Thyroid gland (tissue), 4 donors: ENCODE results near the gene DYRK1A. TPM values are rescaled to one million over a fixed set of nuclear protein-coding genes. Genes with fewer than 3 reads are reported as not detected.
"Not testable (repeated sequence)": the region's sequence is repeated elsewhere in the genome, so short reads cannot be mapped to it uniquely, and the experiment has no call there.

Experiments used
- DNase-seq, 2 donors: peaks; one replicate each; pipeline ENCODE4 v3.0.0-alpha.2; 2019
- H3K27ac ChIP-seq, 3 donors: fragments of 200-600 bp; sonication (generic); 1 replicate in 2 of 3; 2 replicates in 1 of 3; pipeline ENCODE4 v1.5.1; 2016 to 2019; ENCODE audit warnings: mild to moderate bottlenecking in 1 of 3, moderate library complexity in 1 of 3
- H3K27me3 ChIP-seq: fragments of 200-600 bp; sonication (generic); one replicate; pipeline ENCODE4 v1.5.1; 2019
- H3K36me3 ChIP-seq, 2 donors: fragments of 200-600 bp; sonication (generic); one replicate each; pipeline ENCODE4 v1.5.1; 2016 to 2019
- H3K4me1 ChIP-seq, 2 donors: fragments of 200-600 bp; sonication (generic); one replicate each; pipeline ENCODE4 v1.5.1; 2017 to 2019
- H3K4me3 ChIP-seq, 3 donors: fragments of 200-600 bp; sonication (generic); replicated peaks in 1 of 3; 1 replicate in 2 of 3; 2 replicates in 1 of 3; pipeline ENCODE4 v1.5.1; 2016; ENCODE audit warnings: mild to moderate bottlenecking in 1 of 3
- H3K9me3 ChIP-seq: fragments of 200-600 bp; sonication (generic); one replicate; pipeline ENCODE4 v1.5.1; 2017
- POLR2A ChIP-seq, 2 donors: fragments of 450-650 bp; IDR thresholded peaks; one replicate each; pipeline ENCODE4 v1.6.1; 2017; ENCODE audit warnings: antibody characterized with exemption in 2 of 2, mild to moderate bottlenecking in 2 of 2, moderate library complexity in 1 of 2
- WGBS, 2 donors: methylation state at CpG; one replicate each; pipeline ENCODE4 v1.1.5; 2017; 5-methylcytosine and 5-hydroxymethylcytosine counted together
- intact Hi-C: fragments of 100-400 bp; cut with DNase I; formaldehyde crosslinking; loops from one replicate; pipeline ENCODE4 v1.15.1; 2023
- total RNA-seq, 4 donors: library from RNA; depleted of rRNA; stranded (reverse); fragments of >200 nt; gene quantifications; one replicate each; pipeline ENCODE4 v1.2.3, GENCODE V29; 2016
- TF ChIP-seq, protein P1 (sequence below), 6 experiments: fragments of 200-600 bp in 3 of 6; fragments of 450-650 bp in 3 of 6; sonication (generic) in 3 of 6; IDR thresholded peaks; one replicate each; pipeline ENCODE4 v1.5.1; 2016 to 2019; ENCODE audit warnings: antibody characterized with exemption in 6 of 6, mild to moderate bottlenecking in 2 of 6, inconsistent platforms in 1 of 6, moderate library complexity in 1 of 6

Gene DYRK1A
- total RNA-seq, 4 donors from 2014 or later, result 104 to 299 (median 116) TPM

DNA sequence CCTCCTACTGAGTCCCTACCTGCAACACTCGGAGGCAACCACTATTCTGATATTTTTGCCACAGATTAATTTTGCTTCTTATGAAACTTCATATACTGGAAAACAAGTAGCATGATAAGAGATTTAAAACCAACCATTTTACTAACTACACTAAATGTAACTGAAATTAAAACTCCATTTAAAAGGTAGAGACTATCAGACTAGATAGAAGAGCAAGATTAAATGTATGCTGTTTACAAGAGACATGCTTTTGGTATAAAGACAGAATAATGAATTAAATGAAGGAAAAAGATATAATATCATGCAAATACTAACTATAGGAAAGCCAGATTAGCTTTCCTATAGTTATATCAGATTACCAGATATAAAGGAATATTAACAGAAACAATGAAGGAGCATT lies 175.9 kb downstream of the DYRK1A start:
- no peaks in the 10 kb centered on the region for H3K36me3 ChIP-seq
- intact Hi-C loops, result no loop called here
- 91 to 100% methylated on average over 1 of the region's 1 CpG for WGBS, 2 donors
- no peak overlapping the region for H3K27ac ChIP-seq
- no peaks in the 10 kb centered on the region for H3K27me3 ChIP-seq
- peaks cover 4 to 8% of the 10 kb centered on the region in 2 donors for H3K4me1 ChIP-seq
- no peaks in the 10 kb centered on the region for H3K9me3 ChIP-seq
- no peak for DNase-seq
- TF ChIP-seq POLR2A (IDR thresholded peaks at IDR 0.05), result no peak
- TF ChIP-seq, protein P1, sequence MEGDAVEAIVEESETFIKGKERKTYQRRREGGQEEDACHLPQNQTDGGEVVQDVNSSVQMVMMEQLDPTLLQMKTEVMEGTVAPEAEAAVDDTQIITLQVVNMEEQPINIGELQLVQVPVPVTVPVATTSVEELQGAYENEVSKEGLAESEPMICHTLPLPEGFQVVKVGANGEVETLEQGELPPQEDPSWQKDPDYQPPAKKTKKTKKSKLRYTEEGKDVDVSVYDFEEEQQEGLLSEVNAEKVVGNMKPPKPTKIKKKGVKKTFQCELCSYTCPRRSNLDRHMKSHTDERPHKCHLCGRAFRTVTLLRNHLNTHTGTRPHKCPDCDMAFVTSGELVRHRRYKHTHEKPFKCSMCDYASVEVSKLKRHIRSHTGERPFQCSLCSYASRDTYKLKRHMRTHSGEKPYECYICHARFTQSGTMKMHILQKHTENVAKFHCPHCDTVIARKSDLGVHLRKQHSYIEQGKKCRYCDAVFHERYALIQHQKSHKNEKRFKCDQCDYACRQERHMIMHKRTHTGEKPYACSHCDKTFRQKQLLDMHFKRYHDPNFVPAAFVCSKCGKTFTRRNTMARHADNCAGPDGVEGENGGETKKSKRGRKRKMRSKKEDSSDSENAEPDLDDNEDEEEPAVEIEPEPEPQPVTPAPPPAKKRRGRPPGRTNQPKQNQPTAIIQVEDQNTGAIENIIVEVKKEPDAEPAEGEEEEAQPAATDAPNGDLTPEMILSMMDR (IDR thresholded peaks at IDR 0.05), result no peak
- H3K4me3 ChIP-seq, result no peak overlapping the region

- WGBS, 2 donors, result 70 to 77% methylated on average over 22 of the region's 22 CpGs
- H3K27ac ChIP-seq, result no peak overlapping the region
- no peak for TF ChIP-seq POLR2A (IDR thresholded peaks at IDR 0.05)
- TF ChIP-seq, protein P1 (IDR thresholded peaks at IDR 0.05), result no peak
- DNase-seq, result no peak
- H3K36me3 ChIP-seq, result no peaks in the 10 kb centered on the region
- intact Hi-C loops, result no loop called here
- no peaks in the 10 kb centered on the region for H3K27me3 ChIP-seq
- H3K4me3 ChIP-seq, result no peak overlapping the region
- peaks cover 10 to 15% of the 10 kb centered on the region in 2 donors for H3K4me1 ChIP-seq
- no peaks in the 10 kb centered on the region for H3K9me3 ChIP-seq
These were observed 179.8 kb downstream of the DYRK1A start for GRCh38 chr21:37546299-37546908.

GRCh38 chr21:37546949-37547614 lies 180.5 kb downstream of the DYRK1A start:
- DNase-seq, result no peak
- no peak overlapping the region for H3K27ac ChIP-seq
- no peak overlapping the region for H3K4me3 ChIP-seq
- no peaks in the 10 kb centered on the region for H3K36me3 ChIP-seq
- no peaks in the 10 kb centered on the region for H3K27me3 ChIP-seq
- TF ChIP-seq POLR2A (IDR thresholded peaks at IDR 0.05), result no peak
- TF ChIP-seq, protein P1 (IDR thresholded peaks at IDR 0.05), result no peak
- whole genome bisulfite sequencing, 2 donors, result 32 to 34% methylated on average over 16 to 23 of the region's 23 CpGs
- intact Hi-C loops, result no loop called here
- H3K4me1 ChIP-seq, result peaks cover 14 to 21% of the 10 kb centered on the region in 2 donors
- H3K9me3 ChIP-seq, result no peaks in the 10 kb centered on the region

GRCh38 chr21:37547615-37548200 lies 181.1 kb downstream of the DYRK1A start:
- Histone ChIP-seq H3K27ac (no peak overlapping the region), H3K9me3 (no peaks in the 10 kb centered on the region), H3K4me3 (no peak overlapping the region), H3K27me3 (no peaks in the 10 kb centered on the region), H3K36me3 (no peaks in the 10 kb centered on the region), H3K4me1 (peaks cover 14 to 21% of the 10 kb centered on the region in 2 donors)
- WGBS, 2 donors, result 59 to 71% methylated on average over 2 of the region's 2 CpGs
- intact Hi-C loops, result no loop called here
- TF ChIP-seq, protein P1 (IDR thresholded peaks at IDR 0.05), result no peak
- TF ChIP-seq POLR2A (IDR thresholded peaks at IDR 0.05), result no peak
- no peak for DNase-seq

DNA sequence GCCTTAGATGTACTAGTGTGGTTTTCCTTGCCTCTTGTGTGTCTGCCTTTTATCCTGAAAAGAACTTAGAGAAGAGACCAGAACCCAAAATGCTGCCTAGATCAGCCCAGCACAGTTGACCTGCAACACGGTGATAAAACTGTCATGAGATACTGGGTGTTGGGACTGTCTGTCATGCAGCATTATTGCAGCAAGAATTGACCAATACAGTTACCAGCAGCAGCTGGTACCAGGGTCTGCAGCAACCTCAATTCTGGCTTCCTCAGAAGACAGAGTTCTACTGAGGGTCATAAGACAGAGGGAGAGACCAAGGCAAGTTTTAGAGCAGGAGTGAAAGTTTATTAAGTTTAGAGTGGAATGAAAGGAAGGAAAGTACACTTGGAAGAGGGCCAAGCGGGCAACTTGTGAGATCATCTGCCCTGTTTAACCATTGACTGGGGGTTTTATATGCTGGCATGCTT lies 182.0 kb downstream of the DYRK1A start:
- Histone ChIP-seq H3K4me3 (no peak overlapping the region), H3K27ac (no peak overlapping the region), H3K36me3 (no peaks in the 10 kb centered on the region), H3K27me3 (no peaks in the 10 kb centered on the region), H3K4me1 (peaks cover 14 to 21% of the 10 kb centered on the region in 2 donors), H3K9me3 (no peaks in the 10 kb centered on the region)
- WGBS, 2 donors, result 72 to 76% methylated on average over 2 of the region's 2 CpGs
- no peak for DNase-seq
- TF ChIP-seq, protein P1 (IDR thresholded peaks at IDR 0.05), result no peak
- no peak for TF ChIP-seq POLR2A (IDR thresholded peaks at IDR 0.05)
- intact Hi-C loops, result no loop called here

- 96% methylated on average over 4 of the region's 4 CpGs for WGBS, 2 donors
- intact Hi-C loops, result not testable (repeated sequence)
These were observed 183.2 kb downstream of the DYRK1A start for GRCh38 chr21:37549730-37550129.

More at GRCh38 chr21:37549730-37550129, 183.2 kb downstream of the DYRK1A start:
- H3K27me3 ChIP-seq, DNase-seq, H3K27ac ChIP-seq, H3K9me3 ChIP-seq, H3K36me3 ChIP-seq, H3K4me3 ChIP-seq: not testable (repeated sequence)
- H3K4me1 ChIP-seq, result peaks cover 14 to 21% of the 10 kb centered on the region in 2 donors
